NCI-H2081 (cell line): Measurements from ENCODE around the gene GAMT.
A peak's percentile ranks its signal among the peaks of the same experiment; 100 is the strongest.

ENCODE experiments used
- DNase-seq, 2 experiments: peaks; one replicate each; lab custom pipeline; 2025; lab: John Stamatoyannopoulos, UW

GAMT gene

DNA sequence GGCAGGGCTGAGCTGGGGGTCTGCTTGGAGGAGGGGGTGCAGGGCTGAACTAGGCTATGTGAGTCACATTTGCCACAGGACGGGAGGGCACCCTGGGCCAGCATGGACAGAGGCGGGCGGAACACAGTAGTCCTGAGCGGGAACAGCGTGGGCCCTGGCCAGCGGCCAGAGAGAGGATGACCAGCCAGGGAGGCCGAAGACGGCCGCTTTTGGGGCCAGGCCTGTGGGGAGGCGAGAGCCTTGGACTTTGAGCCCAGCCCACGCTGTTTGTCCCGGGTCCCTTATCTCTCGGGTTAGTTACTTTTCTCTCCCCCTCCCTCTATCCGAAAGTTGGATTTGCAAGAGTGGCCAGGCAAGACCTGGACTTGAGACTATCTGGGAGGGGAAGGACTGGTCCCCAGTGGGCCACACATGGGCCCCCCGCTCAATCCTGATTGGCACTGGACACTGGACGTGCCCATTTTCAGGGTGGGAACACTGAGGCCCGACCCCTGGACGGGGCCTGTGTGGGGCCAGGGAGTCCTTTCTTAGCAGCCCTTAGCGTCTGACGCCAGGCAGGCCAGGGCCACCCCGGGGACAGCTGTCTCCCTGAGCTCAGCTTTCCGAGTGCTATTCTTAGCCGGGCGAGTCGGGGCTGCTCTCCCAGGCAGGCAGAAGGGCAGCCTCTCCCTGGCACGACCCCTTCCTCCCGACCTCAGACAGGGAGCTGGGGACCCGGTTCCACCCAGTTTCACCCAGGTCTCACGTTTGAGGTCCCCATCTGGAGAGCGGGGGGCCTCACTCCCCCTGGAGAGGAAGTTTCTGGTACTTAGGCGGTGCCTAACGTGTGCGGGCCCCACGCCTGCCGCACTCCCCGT, 833 bp downstream of the GAMT start:
- peak in 1 of 2 experiments; percentile 10 for DNase-seq

DNA sequence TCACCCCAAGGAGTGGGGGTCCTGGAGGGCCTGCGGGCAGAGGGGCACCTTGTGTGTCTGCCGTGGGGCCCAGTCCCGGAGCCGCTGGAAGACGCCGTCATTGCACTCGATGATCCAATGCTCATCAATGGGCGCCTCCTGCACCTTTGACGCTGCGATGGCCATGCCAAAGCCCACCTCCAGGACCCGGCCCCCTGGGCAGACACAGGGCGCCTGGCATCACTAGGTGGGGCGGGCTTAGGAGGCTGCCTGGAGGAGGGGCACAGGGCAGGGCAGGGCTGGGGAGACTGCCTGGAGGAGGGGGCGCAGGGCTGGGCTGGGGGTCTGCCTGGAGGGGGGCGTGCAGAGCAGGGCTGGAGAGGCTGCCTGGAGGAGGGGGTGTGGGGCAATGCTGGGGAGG, 1.6 kb downstream of the GAMT start:
- no peak for DNase-seq

DNA sequence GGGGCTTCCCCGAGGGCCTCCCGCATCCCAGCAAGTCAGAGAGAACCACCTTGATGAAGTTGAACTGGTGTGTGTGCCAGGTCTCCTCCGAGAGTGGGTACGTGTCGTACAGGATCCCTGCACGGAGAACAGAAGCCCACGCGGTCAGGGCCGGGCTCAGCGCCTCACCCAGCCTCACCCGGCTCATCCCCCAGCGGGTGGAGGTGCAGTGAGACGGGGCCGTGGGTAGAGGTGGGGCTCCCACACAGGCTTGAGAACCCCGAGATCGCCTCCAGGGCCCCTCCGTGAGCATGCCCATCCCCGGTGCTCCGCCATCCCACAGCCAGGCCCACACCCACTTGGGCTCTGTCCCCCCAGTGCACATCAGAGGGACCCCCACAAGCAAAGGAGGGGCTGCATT, 2.3 kb downstream of the GAMT start:
- DNase-seq: no peak

DNA sequence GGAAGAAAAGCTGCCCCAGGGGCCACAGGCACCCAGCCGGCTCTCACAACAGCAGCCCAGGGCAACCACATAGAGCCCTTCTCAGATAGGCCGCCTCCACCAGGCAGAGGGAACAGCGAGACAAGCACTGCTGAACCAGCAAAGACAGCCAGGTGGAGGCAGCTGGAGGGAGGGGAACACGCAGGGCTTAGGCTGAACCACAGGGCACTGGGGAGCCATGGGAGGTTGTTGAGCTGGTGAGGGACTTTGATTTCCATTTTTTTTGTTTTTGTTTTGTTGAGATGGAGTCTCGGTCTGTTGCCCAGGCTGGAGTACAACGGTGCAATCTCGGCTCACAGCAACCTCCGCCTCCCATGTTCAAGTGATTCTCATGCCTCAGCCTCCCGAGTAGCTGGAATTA, 3.5 kb downstream of the GAMT start:
- DNase-seq: no peak

DNA sequence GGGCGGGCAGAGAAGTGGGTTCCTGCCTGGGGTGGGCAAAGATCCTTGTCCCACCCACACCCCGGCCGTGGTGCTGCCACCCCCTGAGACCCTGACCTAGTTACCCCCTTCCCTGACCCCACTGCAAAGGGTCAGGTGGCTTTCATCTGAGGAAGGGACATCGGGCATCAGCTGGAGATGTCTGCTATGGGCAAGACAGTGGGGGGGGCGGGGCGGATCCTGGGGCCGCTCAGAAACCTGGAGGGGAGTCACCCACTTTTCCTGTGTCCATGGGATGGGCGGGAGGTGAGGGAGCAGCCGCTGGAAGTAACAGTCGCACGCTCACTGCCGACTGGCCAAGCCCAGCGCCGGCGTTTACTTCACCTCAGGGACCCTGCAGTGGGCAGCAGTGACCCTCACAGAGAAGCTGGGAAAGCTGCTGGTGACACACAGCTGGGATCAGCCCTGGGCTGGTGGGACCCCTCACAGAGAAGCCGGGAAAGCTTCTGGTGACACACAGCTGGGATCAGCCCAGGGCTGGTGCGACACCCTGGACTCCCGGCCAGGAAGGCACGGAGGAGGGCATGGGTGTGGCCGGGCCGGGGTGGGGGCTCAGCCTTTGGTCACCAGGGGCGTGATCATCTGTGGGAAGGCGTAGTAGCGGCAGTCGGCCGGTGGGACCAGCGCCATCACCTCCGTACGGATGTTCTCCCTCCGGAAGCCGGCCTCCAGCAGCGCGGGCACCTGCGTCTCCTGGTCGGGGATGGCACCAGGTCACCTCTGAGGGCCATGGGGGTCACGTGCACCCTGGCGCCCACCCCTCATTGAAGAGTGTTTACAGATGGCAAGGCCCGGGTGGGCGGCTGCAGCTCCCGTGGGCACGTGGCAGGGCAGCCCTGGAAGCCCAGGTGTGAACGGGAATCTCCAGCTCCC, 4.3 kb downstream of the GAMT start:
- DNase-seq: no peak

DNA sequence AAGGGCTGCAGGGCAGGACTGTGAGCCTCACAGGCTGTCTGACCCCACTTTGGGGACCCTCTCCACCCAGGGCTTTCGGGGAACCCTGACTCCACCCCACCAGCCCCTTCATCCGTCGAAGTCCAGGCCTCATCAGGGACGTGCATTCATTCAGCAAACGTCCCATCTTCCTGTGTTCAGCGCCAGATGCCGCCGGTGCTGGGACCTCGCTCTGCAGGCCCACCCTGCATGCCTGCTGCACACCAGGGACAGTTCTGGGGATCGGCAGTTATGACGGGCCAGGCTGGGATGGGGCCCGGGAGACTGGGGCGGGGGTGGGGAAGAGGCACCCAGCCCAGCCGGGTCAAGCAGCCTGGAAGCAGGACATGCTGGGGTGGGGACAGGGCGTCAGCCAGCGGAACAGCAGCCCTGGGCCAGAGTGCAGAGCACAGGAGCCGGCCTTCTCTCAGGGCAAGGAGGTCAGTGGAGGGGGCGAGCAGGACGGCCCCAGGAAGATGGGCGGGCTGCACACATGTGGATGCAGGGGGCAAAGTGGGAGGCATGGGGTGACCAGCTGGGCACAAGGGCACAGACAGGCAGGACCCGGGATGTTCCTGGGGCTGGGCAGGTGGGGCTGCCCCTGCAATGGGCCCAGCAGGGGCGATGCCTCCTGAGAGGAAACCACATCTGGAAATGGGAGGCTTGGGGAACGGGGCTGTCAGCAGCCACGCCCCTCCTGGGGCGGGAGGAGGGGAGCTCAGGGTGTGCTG, 5.1 kb downstream of the GAMT start:
- no peak for DNase-seq

DNA sequence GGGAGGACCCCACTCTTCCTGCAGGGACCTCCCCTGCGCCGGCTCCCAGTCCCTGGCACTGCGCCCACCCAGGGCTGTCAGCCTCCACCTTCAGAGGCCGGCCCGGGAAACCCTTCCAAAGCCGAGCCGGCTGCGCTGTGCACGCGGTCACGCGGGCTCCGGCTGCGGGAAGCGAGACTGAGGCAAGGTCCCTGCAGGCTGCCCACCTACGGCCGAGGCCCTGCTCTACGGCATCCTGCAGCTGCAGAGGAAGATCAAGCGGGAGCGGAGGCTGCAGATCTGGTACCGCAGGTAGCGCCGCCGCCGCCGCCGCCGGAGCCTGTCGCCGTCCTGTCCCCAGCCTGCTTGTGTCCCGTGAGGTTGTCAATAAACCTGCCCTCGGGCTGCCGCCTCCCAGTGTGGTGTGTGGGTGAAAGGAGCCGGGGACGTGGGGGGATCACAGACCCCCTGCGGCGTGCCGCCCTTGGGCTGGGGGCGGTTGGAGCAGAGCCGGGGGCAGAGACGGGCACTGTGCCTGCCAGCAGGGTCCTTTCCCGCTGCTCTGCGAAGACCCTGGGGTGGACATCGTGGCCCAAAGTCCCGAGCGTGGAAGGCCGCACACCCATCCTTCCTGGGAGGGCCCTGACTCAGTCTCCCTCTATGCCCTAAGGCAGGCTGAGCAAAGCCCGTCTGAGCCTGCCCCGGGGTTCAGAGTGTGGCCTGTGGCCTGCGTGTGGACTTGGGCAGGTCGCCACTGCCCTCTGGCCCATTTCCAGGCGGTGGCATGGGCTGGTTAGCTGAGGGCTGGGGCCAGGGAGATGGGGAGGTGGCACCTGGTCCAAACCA, 5.9 kb downstream of the GAMT start:
- no peak for DNase-seq

DNA sequence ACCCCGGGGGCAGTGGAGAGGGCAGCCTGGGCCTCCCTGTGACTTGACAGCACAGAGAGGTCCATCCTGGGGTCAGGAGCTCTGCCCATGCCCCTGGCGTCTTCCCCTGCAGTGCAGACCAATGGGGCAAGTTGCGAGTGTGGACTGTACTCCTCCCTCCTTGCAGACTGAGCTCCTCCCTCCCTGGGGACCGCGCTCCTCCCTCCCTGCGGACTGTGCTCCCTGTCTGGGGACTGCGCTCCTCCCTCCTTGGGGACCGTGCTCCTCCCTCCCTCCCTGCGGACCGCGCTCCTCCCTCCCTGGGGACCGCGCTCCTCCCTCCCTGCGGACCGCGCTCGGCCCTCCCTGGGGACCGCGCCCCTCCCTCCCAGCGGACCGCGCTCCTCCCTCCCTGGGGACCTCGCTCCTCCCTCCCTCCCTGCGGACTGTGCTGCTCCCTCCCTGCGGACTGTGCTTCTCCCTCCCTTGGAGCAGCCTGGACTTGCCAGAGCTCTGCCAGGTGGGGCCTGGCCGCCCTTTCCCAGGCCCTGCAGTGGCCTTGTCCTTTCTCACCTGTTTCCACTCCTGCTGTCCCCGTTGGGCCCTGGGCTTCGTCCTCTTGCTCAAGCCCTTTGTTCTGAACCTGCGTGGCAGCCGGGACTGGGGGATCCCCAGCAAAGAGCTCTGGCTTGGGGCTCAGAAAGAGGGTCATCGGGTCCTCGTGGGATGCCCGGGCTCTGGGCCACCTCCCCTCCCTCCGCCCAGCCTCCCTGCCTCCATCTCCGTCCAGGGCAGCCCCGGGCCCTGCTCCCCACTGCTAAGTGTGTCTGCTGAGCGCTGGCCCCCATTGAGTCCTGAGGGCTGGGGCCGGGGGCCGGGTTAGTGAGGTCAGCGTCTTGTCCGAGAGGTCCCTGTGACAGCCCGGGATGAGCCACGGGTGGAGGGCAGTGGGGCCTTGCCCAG, 6.8 kb downstream of the GAMT start:
- DNase-seq: no peak

DNA sequence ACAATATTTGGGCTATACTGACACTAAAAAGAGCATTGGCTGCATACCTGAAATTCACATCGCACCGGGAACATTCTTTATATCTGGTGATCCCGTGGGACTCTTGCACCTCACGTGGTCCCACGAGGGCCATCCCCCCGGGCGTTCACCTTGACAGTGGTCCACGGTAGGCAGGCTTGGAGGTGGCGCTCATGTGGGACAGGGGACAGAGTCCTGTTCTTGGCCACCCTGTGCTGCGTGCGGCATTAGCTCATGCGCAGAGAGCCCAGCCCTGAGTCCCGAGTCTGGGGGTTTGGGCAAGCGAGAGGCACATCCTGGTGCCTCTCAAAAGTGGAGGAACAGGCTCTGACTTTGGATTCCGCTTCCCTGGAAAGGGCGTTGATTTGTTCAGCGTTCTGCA, 7.5 kb downstream of the GAMT start:
- DNase-seq: no peak

DNA sequence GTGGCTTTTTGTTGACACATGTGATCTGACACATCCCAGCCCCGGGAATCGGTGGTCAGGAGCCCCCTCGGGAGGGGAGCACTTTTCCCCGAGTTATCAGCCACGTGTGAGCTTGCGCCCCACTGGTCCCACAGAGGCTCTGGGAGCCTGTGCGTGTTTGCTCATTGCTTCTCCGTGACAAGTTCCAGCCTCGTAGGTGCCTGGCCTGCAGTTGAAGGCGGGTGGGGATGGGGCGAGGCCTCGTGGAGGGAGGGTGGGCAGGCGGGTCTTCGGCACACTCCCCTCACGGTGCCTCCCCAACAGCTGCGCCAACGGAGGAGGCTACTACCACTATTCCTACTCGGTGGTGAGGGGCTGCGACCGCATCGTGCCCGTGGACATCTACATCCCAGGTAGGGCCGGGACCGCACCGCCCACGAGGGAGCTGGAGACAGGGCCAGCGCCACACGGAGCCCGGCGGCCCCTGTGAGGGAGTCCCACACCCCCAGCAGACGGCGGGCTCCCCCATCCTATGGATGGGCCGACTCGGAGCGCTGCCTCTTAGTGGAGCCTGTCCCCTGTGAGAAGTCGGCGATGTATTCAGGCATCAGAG, 8.3 kb downstream of the GAMT start:
- DNase-seq: no peak

DNA sequence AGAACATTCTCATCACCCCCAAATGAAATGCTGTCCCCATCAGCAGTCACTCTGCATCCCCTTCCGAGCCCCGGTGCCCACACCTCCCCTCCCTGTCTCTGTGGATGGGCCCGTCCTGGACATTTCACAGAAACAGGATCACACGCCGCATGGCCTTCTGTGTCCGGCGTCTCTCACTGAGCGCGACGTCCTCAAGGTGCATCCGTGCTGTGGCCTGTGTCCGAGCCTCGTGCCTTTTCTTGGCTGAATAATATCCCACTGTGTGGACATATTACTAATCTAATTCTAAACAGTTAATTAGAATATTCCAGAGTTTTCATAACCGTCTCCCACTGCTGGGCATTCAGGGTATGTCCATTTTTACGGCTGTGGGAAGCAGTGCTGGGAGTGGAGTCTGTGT, 8.9 kb downstream of the GAMT start:
- no peak for DNase-seq

DNA sequence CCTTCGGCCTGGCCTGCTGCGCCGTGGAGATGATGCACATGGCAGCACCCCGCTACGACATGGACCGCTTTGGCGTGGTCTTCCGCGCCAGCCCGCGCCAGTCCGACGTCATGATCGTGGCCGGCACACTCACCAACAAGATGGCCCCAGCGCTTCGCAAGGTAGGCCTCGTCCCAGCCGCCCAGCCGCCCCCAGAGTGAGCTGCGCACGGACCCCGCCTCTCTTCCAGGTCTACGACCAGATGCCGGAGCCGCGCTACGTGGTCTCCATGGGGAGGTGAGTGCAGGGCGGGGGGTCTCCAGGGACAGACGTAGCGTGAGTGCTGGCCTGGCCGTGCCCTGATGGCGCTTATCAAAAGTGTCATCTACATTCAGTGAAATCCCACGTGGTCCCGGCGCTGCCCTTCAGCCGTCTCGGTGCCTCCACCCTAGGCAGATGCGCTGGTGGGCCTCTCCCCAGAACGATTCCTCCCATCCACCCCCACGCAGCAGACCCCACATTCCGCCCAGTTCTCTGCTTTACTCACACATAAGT, 10.4 kb downstream of the GAMT start:
- no peak for DNase-seq

DNA sequence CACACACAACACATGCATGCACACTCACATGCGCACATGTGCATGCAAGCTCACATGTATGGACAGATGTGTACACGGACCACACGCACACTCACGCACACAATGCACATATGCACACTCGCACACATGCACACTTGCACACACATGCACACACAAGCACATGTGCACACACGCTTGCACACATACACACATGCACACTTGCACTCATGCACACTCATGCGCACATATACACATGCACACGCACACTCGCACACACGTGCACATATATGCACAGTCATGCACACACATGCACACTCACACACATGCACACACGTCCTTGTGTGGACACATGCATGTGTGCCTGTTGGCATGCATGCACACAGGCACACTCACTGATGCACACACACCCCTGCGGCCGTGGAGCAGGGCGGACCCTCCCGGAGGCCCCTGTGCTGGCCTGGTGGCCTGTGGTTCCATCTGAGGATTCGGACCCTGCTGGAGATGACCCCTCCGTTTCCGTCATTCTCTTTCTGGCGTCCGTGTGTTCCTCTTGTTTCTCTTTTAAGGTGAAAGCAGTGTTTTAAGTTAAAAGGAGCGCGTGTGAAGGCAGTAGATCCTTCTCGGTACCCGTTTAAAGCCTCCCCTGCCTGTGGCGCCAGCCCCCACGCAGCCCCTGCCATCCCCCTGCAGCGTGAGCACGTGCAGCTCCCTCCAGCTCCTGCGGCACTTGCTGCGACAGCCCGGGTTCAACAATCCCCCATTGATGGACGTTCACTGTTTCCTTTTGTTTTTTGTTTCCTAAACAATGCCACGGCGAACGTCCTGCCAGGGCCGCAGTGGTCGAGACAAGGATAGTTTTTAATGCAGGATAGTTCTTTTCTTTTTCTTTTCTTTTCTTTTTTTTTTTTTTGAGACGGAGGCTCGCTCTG, 12.1 kb downstream of the GAMT start:
- DNase-seq: no peak

DNA sequence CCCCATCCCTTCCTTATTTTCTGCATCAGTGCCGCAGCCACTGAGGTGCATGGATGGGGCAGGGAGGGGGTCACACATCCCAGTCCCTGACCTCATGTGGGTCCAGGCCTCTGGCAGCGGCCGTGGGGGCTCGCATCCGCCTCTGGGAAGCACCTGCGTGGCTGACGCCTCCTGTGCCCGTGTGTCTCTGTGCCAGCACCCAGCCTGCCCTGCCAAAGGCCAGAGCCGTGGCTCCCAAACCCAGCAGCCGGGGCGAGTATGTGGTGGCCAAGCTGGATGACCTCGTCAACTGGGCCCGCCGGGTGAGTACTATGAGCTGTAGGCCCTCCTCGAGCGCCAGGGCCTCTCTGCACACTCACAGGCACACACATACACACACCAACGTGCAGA, 12.7 kb downstream of the GAMT start:
- no peak for DNase-seq

DNA sequence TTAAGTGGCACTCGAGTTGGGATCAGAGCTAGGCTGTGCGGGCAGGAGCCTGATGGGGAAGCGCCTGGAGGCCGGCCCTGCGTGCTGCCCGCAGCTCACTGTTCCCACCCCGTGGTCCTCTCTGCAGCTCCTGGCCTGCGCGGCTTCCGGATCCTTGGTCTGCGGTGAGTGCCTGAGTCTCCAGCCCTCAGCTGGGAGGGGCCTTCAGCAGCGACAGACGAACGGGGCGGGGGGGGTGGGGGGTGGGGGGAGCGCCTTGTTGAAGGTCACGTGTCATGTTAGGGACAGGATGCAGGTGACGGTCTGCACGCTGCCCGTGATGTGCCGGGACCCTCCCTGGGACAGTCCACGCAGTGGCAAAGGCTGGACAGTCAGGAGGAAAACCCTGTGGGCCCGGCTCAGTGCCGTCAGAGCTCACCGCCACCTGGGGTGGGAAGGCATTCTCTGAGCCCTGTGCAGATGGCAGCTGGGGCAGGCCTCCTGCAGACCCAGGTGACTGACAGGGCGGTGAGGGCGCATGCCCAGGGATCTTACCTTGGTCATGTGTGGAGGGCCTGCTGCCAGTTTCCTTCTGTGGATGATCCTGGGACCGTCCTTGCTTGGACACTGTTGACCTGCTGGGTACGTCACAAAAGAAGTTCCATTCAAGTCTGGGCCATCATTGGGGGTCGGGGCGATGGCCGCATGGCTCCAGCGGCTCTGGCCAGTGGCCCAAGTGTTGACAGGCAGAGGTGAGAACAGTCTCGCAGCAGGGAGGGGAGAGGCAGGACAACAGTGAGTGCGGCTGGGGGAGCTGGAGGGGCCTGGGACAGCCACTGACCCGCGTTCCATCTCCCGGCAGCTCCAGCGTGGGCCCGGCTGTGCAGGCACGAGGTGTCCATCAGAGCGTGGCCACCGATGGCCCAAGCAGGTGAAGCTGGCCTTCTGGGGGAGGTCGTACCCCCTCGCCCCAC, 13.4 kb downstream of the GAMT start:
- DNase-seq: no peak

DNA sequence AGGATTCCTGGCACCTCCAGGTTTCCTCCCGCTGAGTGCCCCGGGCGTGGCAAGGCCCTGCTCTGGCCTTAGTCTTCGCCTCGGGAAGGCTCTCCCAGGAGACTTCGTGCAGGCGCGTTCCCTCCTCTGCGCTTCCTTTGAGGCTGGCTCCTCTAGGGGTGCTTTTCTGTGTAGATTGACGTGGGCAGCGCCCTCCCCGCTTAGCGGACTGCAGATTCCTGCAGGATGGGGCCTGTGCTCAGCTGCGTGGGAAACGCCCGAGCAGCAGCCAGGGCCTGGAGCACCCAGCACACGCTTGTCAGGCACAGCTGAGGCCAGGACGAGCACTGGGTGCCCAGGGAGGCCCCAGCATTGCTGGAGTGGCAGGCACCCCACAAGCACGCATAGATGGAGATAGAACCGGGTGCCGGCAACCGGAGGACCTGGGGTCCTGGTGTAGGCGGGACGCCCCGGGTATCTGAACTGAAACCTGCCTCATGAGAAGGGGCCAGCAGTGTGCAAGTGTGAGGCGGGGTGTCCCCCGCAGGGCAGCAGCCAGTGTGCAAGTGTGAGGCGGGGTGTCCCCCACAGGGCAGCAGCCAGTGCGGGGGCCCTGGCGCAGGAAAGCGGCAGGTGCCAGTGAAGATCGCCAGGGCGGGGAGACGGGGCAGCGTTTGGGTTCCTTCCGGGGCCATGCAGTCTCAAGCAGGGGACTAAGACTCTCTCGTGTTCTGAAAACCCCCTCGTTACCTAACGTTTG, 14.2 kb downstream of the GAMT start:
- DNase-seq: no peak

DNA sequence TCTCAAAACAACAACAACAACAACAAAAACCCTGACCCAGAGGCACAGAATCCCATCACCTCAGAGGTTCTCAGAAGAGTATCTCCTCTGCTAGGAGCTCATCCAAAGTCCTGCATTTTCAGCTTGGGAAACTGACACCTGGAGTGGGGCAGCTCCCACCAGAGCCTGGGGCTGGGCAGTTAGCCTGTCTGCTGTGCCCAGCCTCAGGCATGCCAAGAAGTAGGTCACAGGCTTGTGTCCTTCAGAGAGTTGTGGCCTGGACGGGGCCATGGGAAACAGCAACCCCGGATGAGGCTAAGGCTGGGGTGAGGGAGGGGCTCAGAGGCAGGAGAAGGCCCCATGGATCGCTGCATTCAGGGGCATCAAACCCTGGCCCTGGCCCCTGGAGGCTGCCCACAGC, 15.5 kb downstream of the GAMT start:
- DNase-seq: no peak
